Activated CD4-positive, alpha-beta T cell treated with anti-CD3 and anti-CD28 coated beads for 1 hour (primary cell): ENCODE measurements around the gene KIRREL3.
A peak's percentile ranks its signal among the peaks of the same experiment; 100 is the strongest.
"Not testable (repeated sequence)": the region's sequence is repeated elsewhere in the genome, so short reads cannot be mapped to it uniquely, and the experiment has no call there.

Experiments used
- DNase-seq: peaks from one replicate; pipeline ENCODE4 v3.0.0-alpha.2; 2020

KIRREL3 gene

GRCh38 chr11:126996036-126996804, 4.3 kb downstream of the KIRREL3 start:
- DNase-seq, result no peak

- no peak for DNase-seq
Measured at GRCh38 chr11:126993599-126993998, 7.0 kb downstream of the KIRREL3 start.

GRCh38 chr11:126992804-126993111, 7.8 kb downstream of the KIRREL3 start:
- DNase-seq, result no peak

- no peak for DNase-seq
Measured at GRCh38 chr11:126992065-126992803, 8.3 kb downstream of the KIRREL3 start.

- no peak for DNase-seq
Measured at GRCh38 chr11:126991596-126991995, 9.0 kb downstream of the KIRREL3 start.

GRCh38 chr11:126990716-126991480, 9.7 kb downstream of the KIRREL3 start:
- no peak for DNase-seq

- peak; percentile 18 for DNase-seq
Measured at GRCh38 chr11:126989942-126990715, 10.4 kb downstream of the KIRREL3 start.

GRCh38 chr11:126988655-126989054, 11.9 kb downstream of the KIRREL3 start:
- DNase-seq, result no peak

GRCh38 chr11:126981635-126982034, 18.9 kb downstream of the KIRREL3 start:
- no peak for DNase-seq

- no peak for DNase-seq
Measured at GRCh38 chr11:126978911-126979310, 21.7 kb downstream of the KIRREL3 start.

- DNase-seq, result no peak
Measured at GRCh38 chr11:126978165-126978564, 22.4 kb downstream of the KIRREL3 start.

- no peak for DNase-seq
Measured at GRCh38 chr11:126973051-126973450, 27.5 kb downstream of the KIRREL3 start.

- DNase-seq, result no peak
Measured at GRCh38 chr11:126971305-126971704, 29.3 kb downstream of the KIRREL3 start.

- DNase-seq, result no peak
Measured at GRCh38 chr11:126969865-126970479, 30.6 kb downstream of the KIRREL3 start.

GRCh38 chr11:126968915-126969314, 31.7 kb downstream of the KIRREL3 start:
- no peak for DNase-seq

GRCh38 chr11:126965331-126965730, 35.2 kb downstream of the KIRREL3 start:
- DNase-seq, result no peak

- no peak for DNase-seq
Measured at GRCh38 chr11:126963603-126964363, 36.8 kb downstream of the KIRREL3 start.

GRCh38 chr11:126963115-126963514, 37.5 kb downstream of the KIRREL3 start:
- no peak for DNase-seq

- DNase-seq, result no peak
Measured at GRCh38 chr11:126959700-126960099, 40.9 kb downstream of the KIRREL3 start.

- no peak for DNase-seq
Measured at GRCh38 chr11:126956635-126957034, 43.9 kb downstream of the KIRREL3 start.

GRCh38 chr11:126952533-126952932, 48.0 kb downstream of the KIRREL3 start:
- not testable (repeated sequence) for DNase-seq

- DNase-seq, result no peak
Measured at GRCh38 chr11:126951465-126951864, 49.1 kb downstream of the KIRREL3 start.
